Activated naive CD4-positive, alpha-beta T cell treated with anti-CD3 and anti-CD28 coated beads, Interleukin-2, amount 10 ng/mL, durations not matched to agents 7 days and 5 days (primary cell): ENCODE results near the gene TUBB.
A peak's percentile ranks its signal among the peaks of the same experiment; 100 is the strongest.

Experiments used
- CTCF ChIA-PET: fragments of 350-600 bp; sonication (Branson Sonifier 250); formaldehyde crosslinking; loops from one replicate; lab custom pipeline; 2021; ENCODE audit warnings: antibody characterized with exemption; lab: Charles Lee
- DNase-seq: peaks from one replicate; pipeline ENCODE4 v3.0.0-alpha.2; 2020
- H3K27ac Mint-ChIP-seq: one replicate; pipeline ENCODE4 v1.8.0; 2021; ENCODE audit warnings: mild to moderate bottlenecking, moderate library complexity, mixed read lengths
- H3K27me3 Mint-ChIP-seq: one replicate; pipeline ENCODE4 v1.8.0; 2021; ENCODE audit warnings: mild to moderate bottlenecking, mixed read lengths
- H3K36me3 Mint-ChIP-seq: one replicate; pipeline ENCODE4 v1.8.0; 2021; ENCODE audit warnings: mixed read lengths
- H3K4me1 Mint-ChIP-seq: one replicate; pipeline ENCODE4 v1.8.0; 2021; ENCODE audit warnings: mixed read lengths
- H3K4me3 Mint-ChIP-seq: one replicate; pipeline ENCODE4 v1.8.0; 2021; ENCODE audit warnings: mild to moderate bottlenecking, moderate library complexity, mixed read lengths
- H3K9me3 Mint-ChIP-seq: one replicate; pipeline ENCODE4 v1.8.0; 2021; ENCODE audit warnings: mixed read lengths

The TUBB gene

DNA sequence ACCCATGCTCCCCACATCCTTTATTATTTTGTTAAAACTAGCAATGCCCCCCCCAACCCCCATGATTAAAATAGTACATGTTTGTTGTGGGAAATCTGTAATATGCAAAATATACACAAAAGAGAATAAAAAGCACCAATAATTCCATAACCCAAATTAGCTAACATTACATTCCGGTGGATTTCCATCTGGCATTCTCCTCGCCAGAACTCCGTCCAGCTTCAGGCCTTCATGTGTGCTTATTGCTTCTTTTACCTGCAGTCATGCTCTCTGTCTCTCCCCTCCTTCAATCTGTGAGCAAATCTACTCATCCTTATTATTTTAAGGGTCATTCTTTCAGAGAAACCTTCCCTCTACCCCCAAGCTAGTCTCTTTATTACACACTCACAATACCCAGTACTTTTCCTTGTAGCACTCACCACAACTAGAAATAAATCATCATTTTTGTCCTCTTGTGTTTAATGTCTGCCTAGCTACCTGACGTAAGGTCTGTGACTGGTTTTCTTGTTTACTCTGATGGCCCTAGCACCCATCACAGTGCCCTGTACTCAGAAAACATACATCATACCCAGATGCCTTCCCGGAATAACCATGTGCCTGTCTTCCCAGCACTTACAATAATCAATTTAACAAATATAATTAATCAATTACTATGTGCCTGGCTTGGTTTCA, 49.8 kb downstream of the TUBB start:
- Mint-ChIP-seq H3K36me3 (peaks cover 3% of the 10 kb centered on the region), H3K27me3 (peaks cover 7% of the 10 kb centered on the region), H3K4me1 (peaks cover 75% of the 10 kb centered on the region), H3K9me3 (no peaks in the 10 kb centered on the region), H3K27ac (peak overlapping the region; percentile 85), H3K4me3 (peak overlapping the region; percentile 55)
- CTCF ChIA-PET, result interaction anchor here (1.1 to 1.7 kb wide), 3 partner anchors 19 to 57 kb away, joined by 3 to 5 read pairs (median 4); no protein-coding TSS in a partner anchor
- DNase-seq, result no peak

DNA sequence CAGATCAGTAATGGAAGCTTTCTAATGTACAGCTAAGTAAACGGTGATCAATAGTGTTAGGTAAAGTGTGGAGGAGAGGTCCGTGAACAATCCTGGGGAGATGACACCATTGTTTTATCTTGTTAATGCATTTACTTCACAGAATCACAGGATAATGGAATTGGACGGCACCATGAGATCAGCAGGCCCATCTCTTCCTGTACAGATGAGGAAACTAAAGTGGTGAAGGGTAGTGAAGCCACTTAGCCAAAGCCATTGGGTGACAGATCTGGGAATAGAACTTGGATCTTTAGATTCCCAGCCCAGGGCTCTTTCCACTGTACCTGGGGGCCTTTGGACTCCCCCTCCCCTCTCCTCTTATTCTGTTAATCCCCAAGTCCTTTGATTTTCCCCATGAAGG, 50.4 kb downstream of the TUBB start:
- CTCF ChIA-PET, result interaction anchor here (1.1 kb wide), 1 partner anchor 57 kb away, joined by 3 read pairs; no protein-coding TSS in a partner anchor
- no peak for DNase-seq
- Mint-ChIP-seq H3K27ac (peak overlapping the region; percentile 56), H3K4me3 (no peak overlapping the region), H3K36me3 (peaks cover 3% of the 10 kb centered on the region), H3K27me3 (peaks cover 7% of the 10 kb centered on the region), H3K9me3 (no peaks in the 10 kb centered on the region), H3K4me1 (peaks cover 75% of the 10 kb centered on the region)

DNA sequence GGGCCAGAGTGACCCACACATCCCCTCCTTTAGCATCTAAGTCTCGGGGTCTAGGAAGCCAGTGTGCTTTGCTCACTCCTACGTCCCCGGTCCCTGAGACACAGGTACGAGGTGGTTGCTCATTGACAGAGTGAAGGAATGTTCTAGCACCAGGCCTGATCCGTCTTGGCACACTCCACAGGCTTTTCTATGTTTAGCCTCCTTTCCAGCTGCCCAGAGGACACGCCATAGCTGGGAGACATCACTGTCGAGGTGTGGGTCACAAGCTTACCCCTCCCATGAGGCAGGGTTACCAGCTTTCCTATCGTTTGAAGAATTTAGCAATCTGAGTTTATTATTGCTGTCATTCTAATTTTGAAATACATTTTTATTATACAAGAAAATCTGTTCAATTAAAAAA, 54.5 kb downstream of the TUBB start:
- Mint-ChIP-seq H3K4me3 (no peak overlapping the region), H3K9me3 (no peaks in the 10 kb centered on the region), H3K27me3 (peaks cover 9% of the 10 kb centered on the region), H3K36me3 (peaks cover 3% of the 10 kb centered on the region), H3K4me1 (peaks cover 75% of the 10 kb centered on the region), H3K27ac (peak overlapping the region; percentile 39)
- CTCF ChIA-PET, result no interaction called here
- no peak for DNase-seq
